Inferior parietal cortex (tissue), 1 donor: Measurements from ENCODE around the gene ZNF236.
"Not testable (repeated sequence)": the region's sequence is repeated elsewhere in the genome, so short reads cannot be mapped to it uniquely, and the experiment has no call there.

Experiments
- DNase-seq: peaks from one replicate; pipeline ENCODE4 v3.0.0-alpha.2; 2016; ENCODE audit errors: extremely low spot score

Gene ZNF236

GRCh38 chr18:76988031-76988826 lies 165.9 kb downstream of the ZNF236 start:
- DNase-seq, result no peak

GRCh38 chr18:76988827-76989646 lies 166.7 kb downstream of the ZNF236 start:
- DNase-seq, result no peak

- no peak for DNase-seq
These were observed 167.4 kb downstream of the ZNF236 start for GRCh38 chr18:76989647-76990190.

- DNase-seq, result not testable (repeated sequence)
These were observed 168.1 kb downstream of the ZNF236 start for GRCh38 chr18:76990343-76991020.

- no peak for DNase-seq
These were observed 168.8 kb downstream of the ZNF236 start for GRCh38 chr18:76991021-76991688.

- DNase-seq, result no peak
These were observed 170.1 kb downstream of the ZNF236 start for GRCh38 chr18:76992226-76993084.

GRCh38 chr18:76993085-76993382 lies 170.7 kb downstream of the ZNF236 start:
- DNase-seq, result no peak

GRCh38 chr18:76993573-76993972 lies 171.2 kb downstream of the ZNF236 start:
- DNase-seq, result no peak

GRCh38 chr18:76994086-76994654 lies 171.8 kb downstream of the ZNF236 start:
- no peak for DNase-seq

GRCh38 chr18:76995896-76996295 lies 173.5 kb downstream of the ZNF236 start:
- no peak for DNase-seq

GRCh38 chr18:76996429-76996828 lies 174.1 kb downstream of the ZNF236 start:
- DNase-seq, result no peak

- no peak for DNase-seq
These were observed 175.8 kb downstream of the ZNF236 start for GRCh38 chr18:76997951-76998808.

- no peak for DNase-seq
These were observed 176.7 kb downstream of the ZNF236 start for GRCh38 chr18:76999077-76999476.

GRCh38 chr18:77000527-77000926 lies 178.2 kb downstream of the ZNF236 start:
- peak; percentile 77 for DNase-seq

- DNase-seq, result no peak
These were observed 178.7 kb downstream of the ZNF236 start for GRCh38 chr18:77001041-77001440.

GRCh38 chr18:77001979-77002378 lies 179.6 kb downstream of the ZNF236 start:
- no peak for DNase-seq

- DNase-seq, result no peak
These were observed 180.1 kb downstream of the ZNF236 start for GRCh38 chr18:77002496-77002895.

- no peak for DNase-seq
These were observed 181.0 kb downstream of the ZNF236 start for GRCh38 chr18:77003316-77003715.
